H9 (cell line): Measurements from ENCODE around the gene KCNMA1. TPM values are rescaled to one million over a fixed set of nuclear protein-coding genes. Genes with fewer than 3 reads are reported as not detected.

Experiments used
- DNase-seq: peaks from one replicate; pipeline ENCODE4 v3.0.0-alpha.2; 2017
- H2AFZ ChIP-seq: one replicate; pipeline ENCODE4 v1.6.1; 2013; ENCODE audit warnings: mild to moderate bottlenecking, low read length, control low read depth, moderate library complexity
- H2AK5ac ChIP-seq: 2 replicates; pipeline ENCODE4 v1.6.1; 2013; ENCODE audit warnings: low read length, control low read depth, mixed read lengths; ENCODE audit not compliant: insufficient read length
- H2BK120ac ChIP-seq: one replicate; pipeline ENCODE4 v1.6.1; 2013; ENCODE audit warnings: low read depth, mild to moderate bottlenecking, low read length, control low read depth, inconsistent platforms; ENCODE audit not compliant: poor library complexity, severe bottlenecking
- H2BK12ac ChIP-seq: 2 replicates; pipeline ENCODE4 v1.6.1; 2013; ENCODE audit warnings: low read length, control low read depth, mixed read lengths, low read depth; ENCODE audit not compliant: insufficient read length
- H2BK15ac ChIP-seq: 2 replicates; pipeline ENCODE4 v1.6.1; 2013; ENCODE audit warnings: low read depth, low read length, control low read depth
- H2BK20ac ChIP-seq: one replicate; pipeline ENCODE4 v1.6.1; 2013; ENCODE audit warnings: low read depth, mild to moderate bottlenecking, low read length, control low read depth, inconsistent platforms; ENCODE audit not compliant: poor library complexity, severe bottlenecking
- H2BK5ac ChIP-seq: 2 replicates; pipeline ENCODE4 v1.6.1; 2013; ENCODE audit warnings: low read length, control low read depth, mixed read lengths; ENCODE audit not compliant: insufficient read length
- H3K14ac ChIP-seq: 2 replicates; pipeline ENCODE4 v1.6.1; 2013; ENCODE audit warnings: low read length, control low read depth; ENCODE audit not compliant: insufficient read depth
- H3K18ac ChIP-seq: 2 replicates; pipeline ENCODE4 v1.6.1; 2013; ENCODE audit warnings: low read depth, mild to moderate bottlenecking, mixed read lengths, low read length, control low read depth; ENCODE audit not compliant: insufficient read length
- H3K23ac ChIP-seq: 2 replicates; pipeline ENCODE4 v1.6.1; 2013; ENCODE audit warnings: low read length, control low read depth, mixed read lengths, low read depth; ENCODE audit not compliant: insufficient read length
- H3K23me2 ChIP-seq: 2 replicates; pipeline ENCODE4 v1.6.1; 2013; ENCODE audit warnings: low read depth, mild to moderate bottlenecking, mixed read lengths, low read length, control low read depth; ENCODE audit not compliant: insufficient read length, poor library complexity, severe bottlenecking
- H3K27ac ChIP-seq: 2 replicates; pipeline ENCODE4 v1.5.1; 2013; ENCODE audit warnings: low read length, control low read depth, mixed read lengths, low read depth; ENCODE audit not compliant: insufficient read length
- H3K27me3 ChIP-seq: 2 replicates; pipeline ENCODE4 v1.6.1; 2013; ENCODE audit warnings: low read length, control low read depth, inconsistent platforms; ENCODE audit not compliant: insufficient read depth
- H3K4ac ChIP-seq: 2 replicates; pipeline ENCODE4 v1.6.1; 2013; ENCODE audit warnings: low read depth, mild to moderate bottlenecking, control low read depth, inconsistent platforms, low read length, moderate library complexity
- H3K4me1 ChIP-seq: 2 replicates; pipeline ENCODE4 v1.6.1; 2013; ENCODE audit warnings: low read length, control low read depth, inconsistent platforms; ENCODE audit not compliant: insufficient read depth
- H3K4me2 ChIP-seq: 2 replicates; pipeline ENCODE4 v1.6.1; 2013; ENCODE audit warnings: low read length, control low read depth, mixed read lengths; ENCODE audit not compliant: insufficient read length, insufficient read depth
- H3K56ac ChIP-seq: 2 replicates; pipeline ENCODE4 v1.6.1; 2013; ENCODE audit warnings: low read depth, mild to moderate bottlenecking, mixed read lengths, low read length, control low read depth; ENCODE audit not compliant: insufficient read length
- H3K79me1 ChIP-seq: 2 replicates; pipeline ENCODE4 v1.6.1; 2013; ENCODE audit warnings: low read depth, mild to moderate bottlenecking, moderate library complexity, low read length, control low read depth, inconsistent platforms; ENCODE audit not compliant: insufficient read depth, poor library complexity, severe bottlenecking
- H3K79me2 ChIP-seq: 2 replicates; pipeline ENCODE4 v1.6.1; 2013; ENCODE audit warnings: low read length, control low read depth, inconsistent platforms; ENCODE audit not compliant: insufficient read depth
- H3K9ac ChIP-seq: 2 replicates; pipeline ENCODE4 v1.6.1; 2013; ENCODE audit warnings: low read length, control low read depth, mixed read lengths; ENCODE audit not compliant: insufficient read length; ENCODE audit errors: extremely low read depth
- H3K9me3 ChIP-seq: one replicate; pipeline ENCODE4 v1.6.1; 2013; ENCODE audit warnings: low read depth, low read length, inconsistent platforms; ENCODE audit not compliant: control insufficient read depth
- H3T11ph ChIP-seq: one replicate; pipeline ENCODE4 v1.6.1; 2013; ENCODE audit warnings: mild to moderate bottlenecking, low read length, control low read depth, inconsistent platforms
- H4K20me1 ChIP-seq: one replicate; pipeline ENCODE4 v1.6.1; 2013; ENCODE audit not compliant: control insufficient read depth, insufficient read length, insufficient read depth
- H4K5ac ChIP-seq: 2 replicates; pipeline ENCODE4 v1.6.1; 2013; ENCODE audit warnings: low read depth, mild to moderate bottlenecking, mixed read lengths, low read length, control low read depth; ENCODE audit not compliant: insufficient read length
- H4K8ac ChIP-seq: replicated peaks from 2 replicates; pipeline ENCODE4 v1.6.1; 2013; ENCODE audit warnings: low read length, control low read depth, mixed read lengths, low read depth; ENCODE audit not compliant: insufficient read length
- H4K91ac ChIP-seq: 2 replicates; pipeline ENCODE4 v1.6.1; 2013; ENCODE audit warnings: low read depth, mild to moderate bottlenecking, moderate library complexity, mixed read lengths, low read length, control low read depth; ENCODE audit not compliant: insufficient read length
- H3K27ac Mint-ChIP-seq, 3 experiments: 2 replicates in 2 of 3; 3 replicates in 1 of 3; pipeline ENCODE4 v1.8.0; 2020 to 2021; ENCODE audit warnings: mixed read lengths in 3 of 3, mild to moderate bottlenecking in 1 of 3, moderate library complexity in 1 of 3
- H3K27me3 Mint-ChIP-seq: 2 replicates; pipeline ENCODE4 v1.8.0; 2021; ENCODE audit warnings: low read depth, mild to moderate bottlenecking, moderate library complexity, mixed read lengths
- H3K36me3 Mint-ChIP-seq, 3 experiments: 2 replicates in 2 of 3; 3 replicates in 1 of 3; pipeline ENCODE4 v1.8.0; 2020 to 2021; ENCODE audit warnings: low read depth in 3 of 3, mixed read lengths in 3 of 3; ENCODE audit not compliant: insufficient read depth in 1 of 3
- H3K4me1 Mint-ChIP-seq, 2 experiments: 2 replicates each; pipeline ENCODE4 v1.8.0; 2020; ENCODE audit warnings: mixed read lengths in 2 of 2
- H3K4me3 Mint-ChIP-seq, 2 experiments: 2 replicates in 1 of 2; 3 replicates in 1 of 2; pipeline ENCODE4 v1.8.0; 2020 to 2021; ENCODE audit warnings: mild to moderate bottlenecking in 2 of 2, mixed read lengths in 2 of 2, moderate library complexity in 1 of 2
- H3K9me3 Mint-ChIP-seq, 2 experiments: 2 replicates in 1 of 2; 3 replicates in 1 of 2; pipeline ENCODE4 v1.8.0; 2020; ENCODE audit warnings: mild to moderate bottlenecking in 2 of 2, mixed read lengths in 2 of 2, moderate library complexity in 1 of 2
- CTCF ChIP-seq: fragments of 200-600 bp; sonication (generic); conservative IDR thresholded peaks from 3 replicates; pipeline ENCODE4 v1.8.0; 2021; ENCODE audit warnings: antibody characterized with exemption, mild to moderate bottlenecking
- WGBS: extraction: QIAGEN DNeasy Blood & Tissue Kit; methylation state at CpG from one replicate; pipeline ENCODE4 v1.1.7; 2013; ENCODE audit warnings: missing lambda C conversion rate, low lambda C conversion rate, mixed read lengths; ENCODE audit not compliant: insufficient read length; ENCODE audit errors: extremely low coverage; 5-methylcytosine and 5-hydroxymethylcytosine counted together
- total RNA-seq: library from RNA; stranded (reverse); gene quantifications from 2 replicates; pipeline ENCODE4 v1.2.1, GENCODE V29; 2021

The KCNMA1 gene
- total RNA-seq, 1 experiment from 2014 or later = 2.0 TPM

GRCh38 chr10:77267703-77268675 lies 369.6 kb downstream of the KCNMA1 start:
- no peak for DNase-seq
- Mint-ChIP-seq H3K4me3 (no peak overlapping the region), H3K4me1 (no peaks in the 10 kb centered on the region), H3K9me3 (no peaks in the 10 kb centered on the region), H3K27ac (no peak overlapping the region), H3K36me3 (no peaks in the 10 kb centered on the region), H3K27me3 (peaks cover 3% of the 10 kb centered on the region)
- Histone ChIP-seq H3K9me3 (no peaks in the 10 kb centered on the region), H3K4me2 (no peak overlapping the region), H3K4ac (no peak overlapping the region), H3T11ph (no peak overlapping the region), H4K20me1 (no peaks in the 10 kb centered on the region), H3K9ac (no peak overlapping the region), H3K27ac (no peak overlapping the region), H2BK12ac (no peak overlapping the region), H4K8ac (no peak overlapping the region), H2BK5ac (no peak overlapping the region), H3K27me3 (no peaks in the 10 kb centered on the region), H2BK20ac (no peak overlapping the region), H3K14ac (no peak overlapping the region), H2AK5ac (no peak overlapping the region), H3K79me2 (no peaks in the 10 kb centered on the region), H2BK120ac (no peak overlapping the region), H3K4me1 (no peaks in the 10 kb centered on the region), H4K5ac (no peak overlapping the region), H3K56ac (no peak overlapping the region), H2AFZ (no peak overlapping the region), H3K18ac (no peak overlapping the region), H4K91ac (no peak overlapping the region), H3K23ac (no peak overlapping the region), H3K79me1 (no peaks in the 10 kb centered on the region), H2BK15ac (no peak overlapping the region), H3K23me2 (no peaks in the 10 kb centered on the region)
- no CpG with 5 or more reads among the region's 8 CpGs for WGBS
- no peak for TF ChIP-seq CTCF
